ENCODE measurements around the gene ZNF827.

Gene ZNF827

GRCh38 chr4:145938618-145939440 lies at the start of gene ZNF827:
Gene ZNF827 (minus strand): TSS chr4:145938823. CDS start chr4:145938407, 416 bp downstream.
- peak; percentile 56 for DNase-seq

- DNase-seq: no peak
Measured at GRCh38 chr4:145984563-145984962, 45.9 kb upstream of the ZNF827 start.

GRCh38 chr4:145982791-145983190 lies 44.2 kb upstream of the ZNF827 start:
- no peak for DNase-seq

GRCh38 chr4:145979160-145979559 lies 40.5 kb upstream of the ZNF827 start:
- no peak for DNase-seq

- no peak for DNase-seq
Measured at GRCh38 chr4:145976680-145977079, 38.1 kb upstream of the ZNF827 start.

GRCh38 chr4:145960012-145960411 lies 21.4 kb upstream of the ZNF827 start:
- no peak for DNase-seq

GRCh38 chr4:145957302-145957701 lies 18.7 kb upstream of the ZNF827 start:
- DNase-seq: no peak

GRCh38 chr4:145956288-145956890 lies 17.8 kb upstream of the ZNF827 start:
- DNase-seq: peak; percentile 7

GRCh38 chr4:145954924-145955339 lies 16.3 kb upstream of the ZNF827 start:
- DNase-seq: no peak

- no peak for DNase-seq
Measured at GRCh38 chr4:145951931-145952330, 13.3 kb upstream of the ZNF827 start.

GRCh38 chr4:145945431-145946155 lies 7.0 kb upstream of the ZNF827 start:
- DNase-seq: no peak

- no peak for DNase-seq
Measured at GRCh38 chr4:145944886-145945285, 6.3 kb upstream of the ZNF827 start.

- no peak for DNase-seq
Measured at GRCh38 chr4:145939856-145940255, 1.2 kb upstream of the ZNF827 start.

GRCh38 chr4:145939441-145939750 lies 773 bp upstream of the ZNF827 start:
- no peak for DNase-seq

- DNase-seq: peak; percentile 25
Measured at GRCh38 chr4:145937971-145938611, 532 bp downstream of the ZNF827 start.

- DNase-seq: peak; percentile 55
Measured at GRCh38 chr4:145936997-145937901, 1.4 kb downstream of the ZNF827 start.

GRCh38 chr4:145936142-145936996 lies 2.3 kb downstream of the ZNF827 start:
- peak; percentile 60 for DNase-seq

- DNase-seq: peak; percentile 6
Measured at GRCh38 chr4:145935253-145936141, 3.1 kb downstream of the ZNF827 start.

GRCh38 chr4:145934434-145935047 lies 4.1 kb downstream of the ZNF827 start:
- DNase-seq: no peak

- DNase-seq: no peak
Measured at GRCh38 chr4:145933134-145933533, 5.5 kb downstream of the ZNF827 start.
